Natural killer cell (primary cell): Measurements from ENCODE around the gene FXR1. TPM values are rescaled to one million over a fixed set of nuclear protein-coding genes. Genes with fewer than 3 reads are reported as not detected.
A peak's percentile ranks its signal among the peaks of the same experiment; 100 is the strongest.
"Not testable (repeated sequence)": the region's sequence is repeated elsewhere in the genome, so short reads cannot be mapped to it uniquely, and the experiment has no call there.

Experiments
- ATAC-seq, 3 donors: fragments of 150-1000 bp in 2 of 3; fragments of 200-7000 bp in 1 of 3; cut with Tn5 transposase; 1 replicate in 1 of 3; 2 replicates in 2 of 3; pipeline ENCODE4 v1.10.0; 2021; ENCODE audit warnings: mild to moderate bottlenecking in 2 of 3, moderate library complexity in 2 of 3
- DNase-seq, 2 donors: peaks; one replicate each; pipeline versions ENCODE4 v3.0.0 to v3.0.0-alpha.2; 2013 to 2021; ENCODE audit warnings: mixed read lengths in 1 of 2
- H3K27ac ChIP-seq: one replicate; pipeline ENCODE4 v1.5.1; 2013; ENCODE audit warnings: mild to moderate bottlenecking, low read length
- H3K27me3 ChIP-seq: one replicate; pipeline ENCODE4 v1.6.1; 2013; ENCODE audit warnings: low read length; ENCODE audit not compliant: control insufficient read depth, insufficient read depth
- H3K36me3 ChIP-seq: one replicate; pipeline ENCODE4 v1.6.1; 2013; ENCODE audit warnings: low read length; ENCODE audit not compliant: control insufficient read depth, insufficient read depth
- H3K4me1 ChIP-seq: one replicate; pipeline ENCODE4 v1.6.1; 2013; ENCODE audit warnings: low read length; ENCODE audit not compliant: control insufficient read depth, insufficient read depth
- H3K4me3 ChIP-seq: one replicate; pipeline ENCODE4 v1.5.1; 2013; ENCODE audit warnings: low read length
- H3K9me3 ChIP-seq: one replicate; pipeline ENCODE4 v1.6.1; 2013; ENCODE audit warnings: low read length; ENCODE audit not compliant: control insufficient read depth, insufficient read depth
- H3K27ac Mint-ChIP-seq, 2 donors: one replicate each; pipeline ENCODE4 v1.8.0; 2022; ENCODE audit warnings: mild to moderate bottlenecking in 2 of 2, mixed read lengths in 2 of 2, moderate library complexity in 1 of 2
- H3K27me3 Mint-ChIP-seq, 2 donors: one replicate each; pipeline ENCODE4 v1.8.0; 2022; ENCODE audit warnings: low read depth in 2 of 2, mixed read lengths in 2 of 2
- H3K36me3 Mint-ChIP-seq: one replicate; pipeline ENCODE4 v1.8.0; 2022; ENCODE audit warnings: mixed read lengths
- H3K4me1 Mint-ChIP-seq, 2 donors: one replicate each; pipeline ENCODE4 v1.8.0; 2022; ENCODE audit warnings: mixed read lengths in 2 of 2
- H3K4me3 Mint-ChIP-seq: one replicate; pipeline ENCODE4 v1.8.0; 2022; ENCODE audit warnings: mild to moderate bottlenecking, moderate library complexity, mixed read lengths
- H3K9me3 Mint-ChIP-seq, 2 donors: one replicate each; pipeline ENCODE4 v1.8.0; 2022; ENCODE audit warnings: mixed read lengths in 2 of 2
- CTCF ChIP-seq: fragments of 200-600 bp; IDR thresholded peaks from one replicate; pipeline ENCODE4 v1.8.0; 2022; ENCODE audit warnings: antibody characterized with exemption
- WGBS: methylation state at CpG from one replicate; pipeline ENCODE4 v1.1.7; 2013; ENCODE audit warnings: missing lambda C conversion rate; ENCODE audit not compliant: insufficient coverage; 5-methylcytosine and 5-hydroxymethylcytosine counted together
- intact Hi-C: fragments of 100-400 bp; cut with micrococcal nuclease; formaldehyde crosslinking; loops from one replicate; pipeline ENCODE4 v1.14.2; 2022
- total RNA-seq, 4 donors: library from RNA; stranded (reverse); fragments of 120-200 nt in 1 of 4; gene quantifications; one replicate each; pipeline versions ENCODE4 v1.2.3 to v1.2.4, GENCODE V29; 2013 to 2022

The FXR1 gene
- total RNA-seq, result 100 to 1,000 TPM; 135 to 149 (median 148) TPM
- 146 TPM for total RNA-seq (2013)

DNA sequence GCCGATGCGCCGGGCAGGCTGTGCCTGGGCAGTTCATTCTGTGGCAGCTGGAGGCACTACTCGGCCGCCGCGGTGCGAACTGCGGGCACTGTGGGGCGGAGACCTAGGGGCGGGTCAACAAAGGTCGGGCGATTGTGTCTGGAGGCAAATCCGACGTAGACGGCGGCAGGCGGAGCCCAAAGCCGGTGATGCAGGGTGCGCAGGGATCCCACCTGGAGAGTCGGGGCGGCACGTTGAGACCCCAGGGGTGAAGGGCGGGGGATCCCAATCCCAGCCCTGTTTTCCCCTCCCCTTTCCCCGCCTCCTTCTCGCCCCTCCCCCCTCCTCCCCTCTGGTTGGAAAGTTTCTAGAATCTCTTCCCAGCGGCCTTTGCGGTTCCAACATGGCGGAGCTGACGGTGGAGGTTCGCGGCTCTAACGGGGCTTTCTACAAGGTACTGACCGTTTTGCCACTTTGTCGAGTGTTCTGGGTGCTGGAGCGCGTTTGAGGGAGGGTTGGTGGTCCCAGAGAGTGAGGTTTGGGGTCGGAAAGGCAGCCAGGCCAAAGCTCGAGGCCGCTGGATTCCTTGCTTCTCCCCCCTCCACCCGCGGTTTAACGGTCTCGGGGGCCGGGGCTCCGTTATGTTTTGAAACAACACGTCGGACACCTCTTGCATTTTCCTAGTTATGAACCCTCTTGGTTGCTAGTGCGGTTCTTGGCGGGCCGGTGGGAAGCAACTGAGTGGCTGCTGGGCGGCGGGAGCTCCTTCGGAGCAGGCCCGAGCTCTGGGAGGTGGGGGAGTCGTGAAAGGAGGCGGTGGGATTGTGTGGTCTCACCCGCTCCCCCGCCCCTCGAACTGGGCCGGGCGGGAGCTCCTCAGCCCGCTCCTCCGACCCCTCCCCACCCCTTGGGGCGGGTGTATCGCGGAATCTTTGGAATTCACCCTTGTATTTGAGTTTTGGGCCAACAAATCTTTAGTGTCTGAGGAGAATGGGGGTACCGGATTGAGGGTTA lies at the start of gene FXR1:
Gene FXR1, plus strand, starts transcription at position 367 of the 993 bp plus-strand sequence. Its CDS starts 16 bp downstream, at position 383.
- H3K9me3 ChIP-seq, result no peaks in the 10 kb centered on the region
- peaks cover 9% of the 10 kb centered on the region for H3K4me1 ChIP-seq
- peak within 1 kb of the TSS; percentile 83 for H3K27ac ChIP-seq
- no peaks in the 10 kb centered on the region for H3K27me3 ChIP-seq
- peak within 1 kb of the TSS; percentile 96 to 97 for H3K27ac Mint-ChIP-seq
- WGBS, result under 1% methylated on average over 58 of the region's 68 CpGs
- no peaks in the 10 kb centered on the region for H3K36me3 ChIP-seq
- H3K36me3 Mint-ChIP-seq, result no peaks in the 10 kb centered on the region
- TF ChIP-seq CTCF, result peak; percentile 46
- H3K4me3 Mint-ChIP-seq, result peak within 1 kb of the TSS; percentile 97
- DNase-seq (peak; percentile 89 to 93), ATAC-seq (peak; percentile 90 to 96 (median 93))
- peaks cover 0 to 3% of the 10 kb centered on the region in 2 donors for H3K27me3 Mint-ChIP-seq
- H3K4me1 Mint-ChIP-seq, result peaks cover 39 to 46% of the 10 kb centered on the region in 2 donors
- no peaks in the 10 kb centered on the region for H3K9me3 Mint-ChIP-seq
- intact Hi-C loops, result loop anchor here (1.0 to 5.0 kb wide), 2 partner anchors 77 to 310 kb away; partner anchors contain the start of genes DNAJC19 and TTC14
- H3K4me3 ChIP-seq, result peak within 1 kb of the TSS; percentile 89

DNA sequence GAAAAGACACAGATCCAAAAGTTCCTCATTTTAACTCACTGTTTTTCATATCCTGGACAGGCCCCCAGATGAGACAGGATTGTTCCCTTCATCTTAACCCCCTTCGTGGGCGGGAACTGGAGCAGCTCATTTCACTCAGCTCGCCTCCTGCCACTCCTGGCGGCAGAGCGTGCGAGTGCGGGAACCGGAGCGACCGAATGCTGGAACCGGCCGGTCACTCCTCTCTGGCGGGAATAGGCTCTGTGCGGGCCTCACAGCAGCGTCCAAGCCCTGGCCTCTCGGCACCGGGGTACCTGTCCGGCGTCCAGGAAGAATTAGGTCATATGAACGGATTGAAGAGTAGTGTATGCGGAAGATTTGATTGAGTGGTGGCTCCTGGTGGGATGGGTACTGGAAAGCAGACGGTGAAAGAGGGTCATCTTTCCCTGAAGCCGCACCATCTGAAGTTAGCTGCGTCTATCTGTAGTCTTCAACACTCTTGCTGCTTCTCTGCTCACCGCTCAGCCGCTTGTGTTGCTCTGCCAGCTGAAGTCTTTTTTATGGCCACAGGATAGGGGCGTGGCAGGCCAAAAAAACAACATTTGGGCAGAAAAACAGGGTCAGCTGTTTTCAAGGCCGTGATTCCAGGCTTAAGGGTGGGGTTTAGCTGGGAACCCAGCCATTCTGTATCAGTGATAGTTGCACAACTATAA lies 42.3 kb upstream of the FXR1 start:
- WGBS, result 34% methylated on average over 28 of the region's 28 CpGs
- H3K36me3 Mint-ChIP-seq, result no peaks in the 10 kb centered on the region
- intact Hi-C loops, result no loop called here
- no peak overlapping the region for H3K27ac Mint-ChIP-seq
- Histone ChIP-seq H3K9me3 (no peaks in the 10 kb centered on the region), H3K27me3 (no peaks in the 10 kb centered on the region), H3K4me3 (no peak overlapping the region), H3K4me1 (no peaks in the 10 kb centered on the region), H3K36me3 (no peaks in the 10 kb centered on the region), H3K27ac (no peak overlapping the region)
- peaks cover 15 to 38% of the 10 kb centered on the region in 2 donors for H3K27me3 Mint-ChIP-seq
- no peak for TF ChIP-seq CTCF
- H3K4me1 Mint-ChIP-seq, result no peaks in the 10 kb centered on the region
- H3K9me3 Mint-ChIP-seq, result no peaks in the 10 kb centered on the region
- no peak overlapping the region for H3K4me3 Mint-ChIP-seq
- DNase-seq (no peak), ATAC-seq (no peak)

GRCh38 chr3:180871901-180872300 lies 40.6 kb upstream of the FXR1 start:
- TF ChIP-seq CTCF, result no peak
- no peaks in the 10 kb centered on the region for H3K4me1 ChIP-seq
- ATAC-seq (no peak), DNase-seq (no peak)
- H3K4me3 Mint-ChIP-seq, result no peak overlapping the region
- H3K27me3 Mint-ChIP-seq, result peaks cover 15 to 38% of the 10 kb centered on the region in 2 donors
- H3K36me3 ChIP-seq, result no peaks in the 10 kb centered on the region
- 23% methylated on average over 3 of the region's 3 CpGs for WGBS
- H3K4me3 ChIP-seq, result no peak overlapping the region
- intact Hi-C loops, result no loop called here
- H3K27ac ChIP-seq, result no peak overlapping the region
- H3K36me3 Mint-ChIP-seq, result no peaks in the 10 kb centered on the region
- H3K9me3 Mint-ChIP-seq, result no peaks in the 10 kb centered on the region
- no peaks in the 10 kb centered on the region for H3K4me1 Mint-ChIP-seq
- H3K9me3 ChIP-seq, result no peaks in the 10 kb centered on the region
- no peaks in the 10 kb centered on the region for H3K27me3 ChIP-seq
- H3K27ac Mint-ChIP-seq, result no peak overlapping the region

DNA sequence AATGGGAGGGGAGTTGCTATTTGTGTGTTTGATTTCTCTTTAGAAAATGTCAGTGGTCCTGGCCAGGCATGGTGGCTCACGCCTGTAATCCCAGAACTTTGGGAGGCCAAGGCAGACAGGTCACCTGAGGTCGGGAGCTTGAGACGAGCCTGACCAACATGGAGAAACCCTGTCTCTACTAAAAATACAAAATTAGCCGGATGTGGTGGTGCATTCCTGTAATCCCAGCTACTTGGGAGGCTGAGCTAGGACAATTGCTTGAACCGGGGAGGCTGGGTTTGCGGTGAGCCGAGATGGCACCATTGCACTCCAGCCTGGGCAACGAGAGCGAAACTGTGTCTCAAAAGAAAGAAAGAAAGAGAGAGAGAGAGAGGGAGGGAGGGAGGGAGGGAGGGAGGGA lies 40.0 kb upstream of the FXR1 start:
- 90% methylated on average over 9 of the region's 9 CpGs for WGBS
- peaks cover 15 to 38% of the 10 kb centered on the region in 2 donors for H3K27me3 Mint-ChIP-seq

More for the DNA sequence above, 40.0 kb upstream of the FXR1 start:
- H3K27ac ChIP-seq, intact Hi-C loops, DNase-seq, H3K9me3 Mint-ChIP-seq, H3K9me3 ChIP-seq, H3K36me3 ChIP-seq, H3K4me3 ChIP-seq, H3K4me3 Mint-ChIP-seq, H3K4me1 ChIP-seq, ATAC-seq, H3K27ac Mint-ChIP-seq, H3K4me1 Mint-ChIP-seq, H3K27me3 ChIP-seq, H3K36me3 Mint-ChIP-seq: not testable (repeated sequence)
